Stimulated activated naive CD8-positive, alpha-beta T cell treated with anti-CD3 and anti-CD28 coated beads, Interleukin-15, Interleukin-2, amounts not matched to agents 100 ng/mL and 50 ng/mL, for 24 hours (primary cell): Measurements from ENCODE around the gene SPOCK2.
"Not testable (repeated sequence)": the region's sequence is repeated elsewhere in the genome, so short reads cannot be mapped to it uniquely, and the experiment has no call there.

Source experiments
- H3K27ac Mint-ChIP-seq: one replicate; pipeline ENCODE4 v1.8.0; 2021; ENCODE audit warnings: mild to moderate bottlenecking, mixed read lengths
- H3K27me3 Mint-ChIP-seq: one replicate; pipeline ENCODE4 v1.8.0; 2021; ENCODE audit warnings: mixed read lengths
- H3K36me3 Mint-ChIP-seq: one replicate; pipeline ENCODE4 v1.8.0; 2021; ENCODE audit warnings: low read depth, mixed read lengths
- H3K4me1 Mint-ChIP-seq: one replicate; pipeline ENCODE4 v1.8.0; 2021; ENCODE audit warnings: low read depth, mixed read lengths
- H3K4me3 Mint-ChIP-seq: one replicate; pipeline ENCODE4 v1.8.0; 2021; ENCODE audit warnings: mild to moderate bottlenecking, mixed read lengths
- H3K9me3 Mint-ChIP-seq: one replicate; pipeline ENCODE4 v1.8.0; 2021; ENCODE audit warnings: mixed read lengths

SPOCK2 gene

DNA sequence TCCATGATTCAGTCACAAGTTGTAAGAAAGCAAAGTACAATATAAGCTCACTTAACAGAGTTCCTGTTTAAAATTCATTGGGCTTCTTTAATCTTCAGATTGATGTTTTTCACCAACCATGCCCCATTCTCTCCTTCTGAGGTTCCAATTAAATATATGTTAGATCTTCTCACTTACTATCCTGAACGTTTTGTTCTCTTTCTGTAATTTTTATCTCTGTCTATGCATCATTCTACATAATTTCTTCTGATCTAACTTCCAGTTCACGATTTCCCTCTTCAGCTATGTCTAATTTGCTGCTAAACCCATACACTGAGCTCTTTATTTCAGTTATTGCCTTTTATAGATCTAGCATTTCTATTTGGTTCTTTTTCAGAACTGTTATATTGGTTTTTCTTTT lies 28.0 kb upstream of the SPOCK2 start:
- Mint-ChIP-seq H3K9me3 (peaks cover 10% of the 10 kb centered on the region), H3K4me3 (no peak overlapping the region), H3K36me3 (peaks cover 48% of the 10 kb centered on the region), H3K27ac (no peak overlapping the region), H3K27me3 (no peaks in the 10 kb centered on the region), H3K4me1 (peaks cover 9% of the 10 kb centered on the region)

DNA sequence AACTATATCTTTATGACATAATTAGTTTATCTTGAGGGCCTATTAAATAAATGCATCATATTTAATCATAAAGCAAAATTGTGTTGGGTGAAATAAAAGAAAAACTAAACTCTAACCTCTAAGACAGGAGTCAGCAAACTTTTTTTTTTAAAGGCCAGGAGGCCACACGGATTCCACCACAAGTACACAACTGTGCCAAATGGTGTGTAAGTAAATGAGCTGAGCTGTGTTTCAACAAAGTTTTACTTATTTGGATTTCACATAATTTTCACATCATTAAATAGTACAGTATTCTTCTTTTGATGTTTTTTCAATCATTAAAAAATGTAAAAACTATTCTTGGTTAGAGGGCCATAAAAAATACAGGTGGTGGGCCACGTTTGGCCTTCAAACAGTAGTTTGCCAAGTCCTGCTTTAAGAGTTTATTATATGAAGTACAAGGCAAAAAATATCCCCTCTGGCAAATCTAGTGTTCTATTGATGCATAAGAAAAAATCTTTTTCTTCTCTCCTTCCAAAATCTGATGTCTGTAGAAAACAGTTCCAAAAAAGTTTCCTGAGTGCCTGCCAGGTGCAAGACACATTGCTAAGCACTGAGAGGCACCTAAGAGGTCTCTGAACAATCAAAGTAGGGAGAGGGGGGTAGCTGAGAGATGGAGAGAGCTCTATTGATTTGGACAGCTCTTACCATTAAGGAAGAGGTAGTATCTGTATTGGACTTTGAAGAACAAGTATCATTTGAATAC lies 26.5 kb upstream of the SPOCK2 start:
- peaks cover 44% of the 10 kb centered on the region for H3K36me3 Mint-ChIP-seq
- no peaks in the 10 kb centered on the region for H3K27me3 Mint-ChIP-seq
- no peak overlapping the region for H3K27ac Mint-ChIP-seq
- H3K9me3 Mint-ChIP-seq: peaks cover 10% of the 10 kb centered on the region
- H3K4me3 Mint-ChIP-seq: no peak overlapping the region
- H3K4me1 Mint-ChIP-seq: peaks cover 13% of the 10 kb centered on the region

GRCh38 chr10:72110673-72111401 lies 22.5 kb upstream of the SPOCK2 start:
- Mint-ChIP-seq H3K27me3 (no peaks in the 10 kb centered on the region), H3K9me3 (no peaks in the 10 kb centered on the region), H3K4me1 (peaks cover 53% of the 10 kb centered on the region), H3K27ac (no peak overlapping the region), H3K36me3 (peaks cover 37% of the 10 kb centered on the region), H3K4me3 (no peak overlapping the region)

GRCh38 chr10:72109636-72110157 lies 21.3 kb upstream of the SPOCK2 start:
- H3K36me3 Mint-ChIP-seq: peaks cover 39% of the 10 kb centered on the region
- H3K27ac Mint-ChIP-seq: peak overlapping the region; percentile 73
- H3K9me3 Mint-ChIP-seq: no peaks in the 10 kb centered on the region
- H3K27me3 Mint-ChIP-seq: no peaks in the 10 kb centered on the region
- peaks cover 59% of the 10 kb centered on the region for H3K4me1 Mint-ChIP-seq
- H3K4me3 Mint-ChIP-seq: peak overlapping the region; percentile 38

GRCh38 chr10:72108830-72109635 lies 20.7 kb upstream of the SPOCK2 start:
- peaks cover 46% of the 10 kb centered on the region for H3K36me3 Mint-ChIP-seq
- peaks cover 66% of the 10 kb centered on the region for H3K4me1 Mint-ChIP-seq
- peak overlapping the region; percentile 97 for H3K27ac Mint-ChIP-seq
- H3K4me3 Mint-ChIP-seq: peak overlapping the region; percentile 38
- no peaks in the 10 kb centered on the region for H3K9me3 Mint-ChIP-seq
- H3K27me3 Mint-ChIP-seq: no peaks in the 10 kb centered on the region

DNA sequence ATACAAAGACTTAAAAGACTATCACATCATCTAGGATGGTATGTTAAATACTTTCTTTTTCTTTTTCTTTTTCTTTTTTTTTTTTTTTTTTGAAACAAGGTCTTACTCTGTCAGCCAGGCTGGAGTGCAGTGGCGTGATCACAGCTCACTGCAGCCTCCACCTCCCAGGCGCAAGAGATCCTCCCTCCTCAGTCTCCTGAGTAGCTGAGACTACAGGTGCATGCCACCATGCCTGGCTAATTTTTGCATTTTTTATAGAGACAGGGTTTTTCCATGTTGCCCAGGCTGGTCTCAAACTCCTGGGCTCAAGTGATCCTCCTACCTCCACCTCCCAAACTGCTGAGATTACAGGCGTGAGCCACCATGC lies 19.6 kb upstream of the SPOCK2 start:
- peak overlapping the region; percentile 97 for H3K27ac Mint-ChIP-seq
- not testable (repeated sequence) for H3K9me3 Mint-ChIP-seq, H3K27me3 Mint-ChIP-seq
- H3K4me3 Mint-ChIP-seq: peak overlapping the region; percentile 86
- peaks cover 74% of the 10 kb centered on the region for H3K4me1 Mint-ChIP-seq
- H3K36me3 Mint-ChIP-seq: peaks cover 52% of the 10 kb centered on the region

- Mint-ChIP-seq H3K27me3 (no peaks in the 10 kb centered on the region), H3K4me1 (peaks cover 75% of the 10 kb centered on the region), H3K4me3 (peak overlapping the region; percentile 86), H3K36me3 (peaks cover 53% of the 10 kb centered on the region), H3K9me3 (no peaks in the 10 kb centered on the region), H3K27ac (peak overlapping the region; percentile 97)
Measured at GRCh38 chr10:72107325-72108003, 19.1 kb upstream of the SPOCK2 start.

GRCh38 chr10:72106896-72107295 lies 18.5 kb upstream of the SPOCK2 start:
- H3K9me3 Mint-ChIP-seq: no peaks in the 10 kb centered on the region
- H3K4me3 Mint-ChIP-seq: peak overlapping the region; percentile 86
- H3K4me1 Mint-ChIP-seq: peaks cover 77% of the 10 kb centered on the region
- peak overlapping the region; percentile 97 for H3K27ac Mint-ChIP-seq
- peaks cover 54% of the 10 kb centered on the region for H3K36me3 Mint-ChIP-seq
- H3K27me3 Mint-ChIP-seq: no peaks in the 10 kb centered on the region

DNA sequence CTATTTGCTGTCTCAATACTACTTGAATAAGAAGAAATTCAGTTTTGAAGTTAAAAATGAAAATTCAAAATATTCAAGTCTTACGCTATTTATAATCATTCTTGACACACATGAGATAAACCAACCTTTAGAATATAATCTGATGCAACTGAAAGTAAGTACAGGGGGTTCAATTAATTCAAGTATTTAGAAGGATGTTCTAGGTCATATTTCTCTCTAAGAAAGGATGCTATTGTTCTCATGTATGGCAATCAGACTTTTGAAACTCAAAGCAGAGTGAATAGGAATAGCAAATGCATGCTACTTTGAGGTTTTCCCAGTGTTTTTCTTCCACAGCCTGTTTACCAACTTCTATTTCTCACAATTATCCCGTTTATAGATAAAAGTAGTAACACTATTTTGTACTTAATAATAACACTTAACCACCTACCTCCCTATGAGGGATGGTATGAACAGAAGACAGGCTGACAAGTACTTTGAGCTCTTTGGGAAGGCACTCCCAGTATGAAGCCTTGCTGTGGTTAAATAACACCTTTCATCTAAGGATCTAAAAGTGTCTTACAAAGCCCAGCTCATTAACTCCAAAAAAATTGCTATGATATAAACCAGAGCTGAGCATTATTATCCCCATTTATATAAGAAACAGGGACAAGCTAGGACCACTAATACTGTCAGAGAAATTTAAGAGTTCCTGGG lies 18.0 kb upstream of the SPOCK2 start:
- H3K36me3 Mint-ChIP-seq: peaks cover 59% of the 10 kb centered on the region
- peaks cover 83% of the 10 kb centered on the region for H3K4me1 Mint-ChIP-seq
- peak overlapping the region; percentile 97 for H3K27ac Mint-ChIP-seq
- H3K27me3 Mint-ChIP-seq: no peaks in the 10 kb centered on the region
- no peaks in the 10 kb centered on the region for H3K9me3 Mint-ChIP-seq
- H3K4me3 Mint-ChIP-seq: peak overlapping the region; percentile 86

GRCh38 chr10:72105710-72106109 lies 17.4 kb upstream of the SPOCK2 start:
- Mint-ChIP-seq H3K4me3 (no peak overlapping the region), H3K9me3 (no peaks in the 10 kb centered on the region), H3K27me3 (no peaks in the 10 kb centered on the region), H3K4me1 (peaks cover 85% of the 10 kb centered on the region), H3K36me3 (peaks cover 65% of the 10 kb centered on the region), H3K27ac (peak overlapping the region; percentile 97)

DNA sequence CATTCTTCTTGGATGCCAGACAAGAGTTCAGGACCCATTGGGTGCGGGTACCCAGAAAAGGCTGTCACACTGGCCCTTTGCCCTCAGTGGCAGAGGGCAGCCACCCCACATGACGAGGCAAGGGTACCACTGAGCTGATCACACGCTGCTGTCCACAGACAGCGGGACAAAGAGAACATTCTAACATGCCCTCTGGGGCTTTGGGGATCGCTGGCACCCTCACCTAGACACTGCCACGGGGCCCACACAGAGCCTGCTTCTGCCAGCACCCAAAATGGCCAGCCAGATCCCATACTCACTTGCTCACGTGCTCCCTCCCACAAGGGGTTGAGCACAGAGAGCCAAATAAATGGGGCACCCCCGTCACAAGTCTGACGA lies 16.7 kb upstream of the SPOCK2 start:
- H3K9me3 Mint-ChIP-seq: no peaks in the 10 kb centered on the region
- H3K4me3 Mint-ChIP-seq: no peak overlapping the region
- H3K27me3 Mint-ChIP-seq: no peaks in the 10 kb centered on the region
- peaks cover 83% of the 10 kb centered on the region for H3K4me1 Mint-ChIP-seq
- H3K27ac Mint-ChIP-seq: no peak overlapping the region
- H3K36me3 Mint-ChIP-seq: peaks cover 64% of the 10 kb centered on the region

GRCh38 chr10:72104472-72105097 lies 16.2 kb upstream of the SPOCK2 start:
- peaks cover 78% of the 10 kb centered on the region for H3K4me1 Mint-ChIP-seq
- no peaks in the 10 kb centered on the region for H3K9me3 Mint-ChIP-seq
- peaks cover 66% of the 10 kb centered on the region for H3K36me3 Mint-ChIP-seq
- no peak overlapping the region for H3K4me3 Mint-ChIP-seq
- H3K27me3 Mint-ChIP-seq: no peaks in the 10 kb centered on the region
- no peak overlapping the region for H3K27ac Mint-ChIP-seq

GRCh38 chr10:72099600-72099921 lies 11.2 kb upstream of the SPOCK2 start:
- Mint-ChIP-seq H3K4me3 (no peak overlapping the region), H3K27ac (no peak overlapping the region), H3K36me3 (peaks cover 77% of the 10 kb centered on the region), H3K9me3 (no peaks in the 10 kb centered on the region), H3K27me3 (no peaks in the 10 kb centered on the region), H3K4me1 (peaks cover 74% of the 10 kb centered on the region)
